Measurements from ENCODE around the gene PTPRD. TPM values are rescaled to one million over a fixed set of nuclear protein-coding genes. Genes with fewer than 3 reads are reported as not detected.

Gene PTPRD
- total RNA-seq, 2 donors from 2014 or later, result 60.1 to 75.7 TPM

DNA sequence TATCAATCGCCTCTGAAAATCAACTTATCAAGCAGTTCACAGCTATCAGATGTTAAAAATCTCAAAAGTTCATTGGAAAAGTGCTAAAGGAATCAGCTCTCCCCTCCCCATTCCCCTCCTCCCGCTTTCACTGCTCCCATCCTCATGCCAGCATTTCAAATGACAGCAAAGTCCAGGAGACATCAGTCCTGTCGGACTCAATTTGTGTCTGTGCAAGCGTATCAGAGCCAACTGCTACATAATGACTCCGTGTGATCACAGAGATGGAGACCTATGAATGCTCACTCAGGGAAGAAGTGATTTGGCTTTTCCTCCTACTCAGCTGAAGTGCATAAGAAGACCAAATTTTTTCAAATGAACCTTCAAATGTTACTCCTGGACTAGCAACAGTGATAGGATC lies 1876.0 kb downstream of the PTPRD start:
- no peak overlapping the region for H3K9ac ChIP-seq (ENCODE audit: low read depth in 2 of 2, low read length in 2 of 2)
- no peaks in the 10 kb centered on the region for H3K36me3 ChIP-seq
- no peak overlapping the region for H3K4me3 ChIP-seq
- H3K27me3 ChIP-seq, result no peaks in the 10 kb centered on the region
- TF ChIP-seq, protein P1, sequence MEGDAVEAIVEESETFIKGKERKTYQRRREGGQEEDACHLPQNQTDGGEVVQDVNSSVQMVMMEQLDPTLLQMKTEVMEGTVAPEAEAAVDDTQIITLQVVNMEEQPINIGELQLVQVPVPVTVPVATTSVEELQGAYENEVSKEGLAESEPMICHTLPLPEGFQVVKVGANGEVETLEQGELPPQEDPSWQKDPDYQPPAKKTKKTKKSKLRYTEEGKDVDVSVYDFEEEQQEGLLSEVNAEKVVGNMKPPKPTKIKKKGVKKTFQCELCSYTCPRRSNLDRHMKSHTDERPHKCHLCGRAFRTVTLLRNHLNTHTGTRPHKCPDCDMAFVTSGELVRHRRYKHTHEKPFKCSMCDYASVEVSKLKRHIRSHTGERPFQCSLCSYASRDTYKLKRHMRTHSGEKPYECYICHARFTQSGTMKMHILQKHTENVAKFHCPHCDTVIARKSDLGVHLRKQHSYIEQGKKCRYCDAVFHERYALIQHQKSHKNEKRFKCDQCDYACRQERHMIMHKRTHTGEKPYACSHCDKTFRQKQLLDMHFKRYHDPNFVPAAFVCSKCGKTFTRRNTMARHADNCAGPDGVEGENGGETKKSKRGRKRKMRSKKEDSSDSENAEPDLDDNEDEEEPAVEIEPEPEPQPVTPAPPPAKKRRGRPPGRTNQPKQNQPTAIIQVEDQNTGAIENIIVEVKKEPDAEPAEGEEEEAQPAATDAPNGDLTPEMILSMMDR (IDR thresholded peaks at IDR 0.05), result no peak
- intact Hi-C loops (cut with DNase I), result no loop called here
- H3K4me1 ChIP-seq, result no peaks in the 10 kb centered on the region
- no peak for DNase-seq
- no peak overlapping the region for H3K27ac ChIP-seq
- no peaks in the 10 kb centered on the region for H3K9me3 ChIP-seq

DNA sequence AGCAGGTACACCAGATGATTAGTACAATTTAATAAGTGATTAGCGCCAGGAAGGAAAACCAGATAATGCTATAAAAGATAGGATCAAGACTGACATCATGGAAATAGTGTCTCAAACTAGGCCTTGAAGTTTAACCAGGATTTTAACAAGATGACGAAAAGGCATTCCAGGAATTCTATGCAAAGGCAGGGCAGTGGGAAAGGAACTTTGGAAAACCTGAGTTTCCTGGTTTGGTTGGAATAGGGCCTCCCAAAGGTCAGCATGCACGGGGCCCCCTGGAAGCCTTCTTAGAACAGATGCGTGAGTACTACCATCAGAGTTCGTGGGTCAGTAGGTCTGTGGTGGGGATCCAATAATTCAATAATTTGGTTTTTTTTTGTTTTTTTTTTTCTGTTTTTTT lies 1878.0 kb downstream of the PTPRD start:
- intact Hi-C loops (cut with DNase I), result no loop called here
- no peak overlapping the region for H3K27ac ChIP-seq

DNA sequence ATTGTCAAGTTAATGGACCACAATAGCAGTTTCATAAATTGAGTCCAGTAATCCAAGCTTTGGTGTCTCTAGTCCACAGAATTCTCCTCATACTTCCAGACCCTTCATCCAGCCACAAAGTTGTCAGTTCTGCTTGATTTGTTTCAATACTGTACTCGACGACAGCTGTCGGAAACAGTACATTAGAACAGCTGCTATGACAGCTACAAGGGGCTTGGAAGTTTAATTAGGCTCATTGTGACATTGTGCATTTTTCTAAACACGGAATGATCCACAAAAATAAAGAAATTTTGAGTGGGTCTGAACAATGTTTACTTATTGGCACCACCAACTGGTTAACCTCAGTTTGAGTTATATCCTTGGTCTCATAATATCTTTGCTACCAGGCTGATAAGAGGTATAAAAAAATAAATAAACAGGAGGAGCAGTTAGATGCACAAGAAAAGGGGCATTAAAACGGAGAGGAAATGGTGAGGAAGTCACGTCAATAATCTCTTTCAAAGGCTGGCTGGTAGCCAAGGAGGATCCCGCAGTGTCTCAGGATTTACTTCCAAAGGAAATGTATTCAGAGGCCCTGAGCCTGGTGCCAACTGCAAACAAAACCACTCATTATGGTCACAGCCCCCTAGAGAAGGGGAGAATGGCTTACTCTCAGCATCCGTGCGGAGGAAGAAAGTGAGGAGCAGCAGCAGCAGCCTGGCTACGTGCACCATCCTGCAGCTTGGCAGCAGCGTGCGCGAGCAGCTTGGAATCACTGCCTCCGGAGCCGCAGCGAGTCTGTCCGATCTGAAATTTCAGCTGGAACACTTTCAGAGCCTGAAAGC lies 1879.5 kb downstream of the PTPRD start:
- H3K4me3 ChIP-seq, result no peak overlapping the region
- no peak for DNase-seq

More for the DNA sequence above, 1878.0 kb downstream of the PTPRD start:
- H3K4me3 ChIP-seq, result no peak overlapping the region
- H3K9ac ChIP-seq (ENCODE audit: low read depth in 2 of 2, low read length in 2 of 2), result no peak overlapping the region
- no peaks in the 10 kb centered on the region for H3K36me3 ChIP-seq
- no peaks in the 10 kb centered on the region for H3K9me3 ChIP-seq
- H3K27me3 ChIP-seq, result no peaks in the 10 kb centered on the region
- no peaks in the 10 kb centered on the region for H3K4me1 ChIP-seq
- no peak for DNase-seq
- TF ChIP-seq, protein P1 (IDR thresholded peaks at IDR 0.05), result no peak

DNA sequence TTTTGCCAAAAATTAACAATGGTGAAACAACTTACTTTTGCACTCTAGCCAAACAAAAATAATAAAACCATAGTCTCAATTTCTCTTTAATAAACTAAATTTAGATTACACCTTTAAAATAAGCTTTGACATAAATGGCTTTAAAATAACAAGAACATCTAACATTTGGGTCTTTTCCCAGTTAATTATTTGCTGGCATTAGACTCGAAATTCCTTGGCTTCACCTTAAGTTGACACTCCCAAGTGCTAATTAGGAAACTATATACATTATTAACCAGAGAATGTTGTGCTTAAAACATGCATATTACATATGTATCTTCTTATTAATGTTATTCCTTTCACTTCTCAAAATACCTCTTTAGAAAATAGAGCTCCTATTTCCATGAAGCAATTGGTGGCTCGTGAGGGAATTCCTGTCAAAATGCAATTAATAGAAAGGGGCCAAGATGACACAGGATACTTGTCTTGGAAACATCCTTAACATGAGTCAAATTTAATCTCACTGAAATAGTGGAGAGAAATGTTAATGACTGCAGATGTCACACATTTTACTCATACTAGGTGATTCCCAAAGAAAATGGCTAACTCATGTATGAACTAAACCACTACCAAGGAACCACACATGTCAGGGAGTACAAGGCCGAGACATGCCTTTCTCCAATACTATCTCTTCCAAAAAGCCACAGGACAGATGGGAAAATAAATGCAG lies 1880.3 kb downstream of the PTPRD start:
- intact Hi-C loops (cut with DNase I), result no loop called here
- no peaks in the 10 kb centered on the region for H3K27me3 ChIP-seq
- DNase-seq, result no peak
- H3K4me3 ChIP-seq, result no peak overlapping the region
- H3K9ac ChIP-seq (ENCODE audit: low read depth in 2 of 2, low read length in 2 of 2), result no peak overlapping the region
- TF ChIP-seq, protein P1 (IDR thresholded peaks at IDR 0.05), result no peak
- no peak overlapping the region for H3K27ac ChIP-seq
- H3K36me3 ChIP-seq, result no peaks in the 10 kb centered on the region
- H3K4me1 ChIP-seq, result no peaks in the 10 kb centered on the region
- H3K9me3 ChIP-seq, result no peaks in the 10 kb centered on the region

More for the DNA sequence above, 1879.5 kb downstream of the PTPRD start:
- H3K36me3 ChIP-seq, result no peaks in the 10 kb centered on the region
- TF ChIP-seq, protein P1 (IDR thresholded peaks at IDR 0.05), result no peak
- H3K27me3 ChIP-seq, result no peaks in the 10 kb centered on the region
- no peaks in the 10 kb centered on the region for H3K9me3 ChIP-seq
- intact Hi-C loops (cut with DNase I), result no loop called here
- H3K4me1 ChIP-seq, result no peaks in the 10 kb centered on the region
- no peak overlapping the region for H3K27ac ChIP-seq
- H3K9ac ChIP-seq (ENCODE audit: low read depth in 2 of 2, low read length in 2 of 2), result no peak overlapping the region

DNA sequence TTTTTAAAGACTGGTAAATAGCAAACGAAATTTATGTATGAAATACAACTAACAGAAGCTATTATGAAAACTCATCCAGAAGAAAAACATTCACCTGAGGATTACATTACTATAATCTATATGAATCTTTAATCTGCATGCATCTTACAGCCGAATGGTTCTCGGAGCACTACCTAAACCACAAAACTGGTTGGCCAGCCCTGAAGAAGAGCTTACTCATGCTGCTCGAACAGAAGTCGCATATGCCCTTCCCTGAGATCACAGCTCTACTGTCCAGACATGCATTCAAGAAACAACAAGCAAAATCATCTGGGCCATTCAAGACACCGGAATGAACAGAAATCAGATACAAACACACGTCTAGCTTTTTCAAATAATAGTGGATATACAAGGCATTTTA lies 1882.2 kb downstream of the PTPRD start:
- TF ChIP-seq, protein P1 (IDR thresholded peaks at IDR 0.05), result no peak
- no peak overlapping the region for H3K9ac ChIP-seq (ENCODE audit: low read depth in 2 of 2, low read length in 2 of 2)
- H3K36me3 ChIP-seq, result no peaks in the 10 kb centered on the region
- H3K4me1 ChIP-seq, result no peaks in the 10 kb centered on the region
- intact Hi-C loops (cut with DNase I), result no loop called here
- H3K27ac ChIP-seq, result no peak overlapping the region
- H3K9me3 ChIP-seq, result no peaks in the 10 kb centered on the region
- H3K27me3 ChIP-seq, result no peaks in the 10 kb centered on the region
- H3K4me3 ChIP-seq, result no peak overlapping the region
- no peak for DNase-seq
